Fibroblast of upper back skin (primary cell): ENCODE data around the gene BRPF3.

Experiments used
- DNase-seq: peaks from one replicate; pipeline ENCODE4 v3.0.0-alpha.2; 2013

BRPF3 gene

GRCh38 chr6:36235309-36235708, 38.8 kb downstream of the BRPF3 start:
- DNase-seq: no peak

- DNase-seq: no peak
Measured at GRCh38 chr6:36235862-36236261, 39.3 kb downstream of the BRPF3 start.

- no peak for DNase-seq
Measured at GRCh38 chr6:36239774-36240173, 43.2 kb downstream of the BRPF3 start.

- DNase-seq: peak; percentile 54
Measured at GRCh38 chr6:36241728-36242127, 45.2 kb downstream of the BRPF3 start.

GRCh38 chr6:36242161-36242560, 45.6 kb downstream of the BRPF3 start:
- DNase-seq: no peak

- DNase-seq: no peak
Measured at GRCh38 chr6:36242626-36243025, 46.1 kb downstream of the BRPF3 start.

GRCh38 chr6:36243562-36244212, 47.1 kb downstream of the BRPF3 start:
- no peak for DNase-seq

- DNase-seq: peak; percentile 12
Measured at GRCh38 chr6:36244641-36245280, 48.2 kb downstream of the BRPF3 start.

- DNase-seq: no peak
Measured at GRCh38 chr6:36245572-36246061, 49.1 kb downstream of the BRPF3 start.

GRCh38 chr6:36246506-36247268, 50.1 kb downstream of the BRPF3 start:
- no peak for DNase-seq

GRCh38 chr6:36247693-36248092, 51.1 kb downstream of the BRPF3 start:
- peak; percentile 22 for DNase-seq

- DNase-seq: peak; percentile 34
Measured at GRCh38 chr6:36248980-36249379, 52.4 kb downstream of the BRPF3 start.

GRCh38 chr6:36249536-36249935, 53.0 kb downstream of the BRPF3 start:
- DNase-seq: peak; percentile 30

GRCh38 chr6:36252005-36252404, 55.5 kb downstream of the BRPF3 start:
- no peak for DNase-seq

- DNase-seq: no peak
Measured at GRCh38 chr6:36263390-36264000, 67.0 kb downstream of the BRPF3 start.

- DNase-seq: no peak
Measured at GRCh38 chr6:36265744-36266143, 69.2 kb downstream of the BRPF3 start.

- DNase-seq: no peak
Measured at GRCh38 chr6:36266913-36267644, 70.5 kb downstream of the BRPF3 start.

- no peak for DNase-seq
Measured at GRCh38 chr6:36267731-36268477, 71.4 kb downstream of the BRPF3 start.

- DNase-seq: no peak
Measured at GRCh38 chr6:36268478-36269275, 72.1 kb downstream of the BRPF3 start.

- DNase-seq: no peak
Measured at GRCh38 chr6:36269834-36270705, 73.5 kb downstream of the BRPF3 start, which contains the start of gene PNPLA1. TSS of gene PNPLA1 (plus strand) at chr6:36270060. CDS start at chr6:36270460, 400 bp downstream.
